GM23248 (cell line): Measurements from ENCODE around the gene SH3BGRL. TPM values are rescaled to one million over a fixed set of nuclear protein-coding genes. Genes with fewer than 3 reads are reported as not detected.

ENCODE experiments used
- polyA plus RNA-seq: library from polyadenylated mRNA; unstranded; fragments of >200 nt; fragmentation: Nextera tagmentation; extraction: Ambion mirVana; gene quantifications from 2 replicates; pipeline ENCODE4 v1.2.1, GENCODE V29; 2016
- total RNA-seq: library from RNA; depleted of rRNA; stranded (reverse); fragments of >200 nt; shearing (Covaris generic); gene quantifications from 2 replicates; pipeline ENCODE4 v1.2.3, GENCODE V29; 2014; rRNA removed

Gene SH3BGRL
- total and polyA plus RNA-seq, 2 experiments from 2014 or later: 149 to 172 TPM

Other genes starting within 250 kb of the SH3BGRL start
- 1.3 TPM in 1 of 2 replicates, not detected in the other for gene HMGN5, start 189 bp upstream of the SH3BGRL start, total RNA-seq
- gene HMGN5, start 189 bp upstream of the SH3BGRL start, polyA plus RNA-seq: 3.7 and 4.2 TPM in 2 replicates